SK-N-SH (cell line): ENCODE measurements around the gene TTC28. TPM values are rescaled to one million over a fixed set of nuclear protein-coding genes. Genes with fewer than 3 reads are reported as not detected.
"Not testable (repeated sequence)": the region's sequence is repeated elsewhere in the genome, so short reads cannot be mapped to it uniquely, and the experiment has no call there.

Experiments
- CTCF ChIA-PET: fragments of 300-600, 350-600 bp; formaldehyde crosslinking; extraction: SDS; loops from one replicate; lab custom pipeline; 2021; lab: Yijun Ruan, JAX
- POLR2A ChIA-PET: fragments of 350-600 bp; sonication (Branson Sonifier 250); formaldehyde crosslinking; extraction: SDS; loops from one replicate; lab custom pipeline; 2020; ENCODE audit warnings: antibody characterized with exemption, inconsistent platforms; lab: Yijun Ruan, JAX
- DNase-seq: peaks from one replicate; pipeline ENCODE4 v3.0.0; 2012
- H2AFZ ChIP-seq: fragments of 200-600 bp; sonication (generic); 2 replicates; pipeline ENCODE4 v1.8.1; 2016; ENCODE audit warnings: antibody characterized with exemption, mild to moderate bottlenecking, low read depth
- H3F3A ChIP-seq: fragments of 200-600 bp; sonication (generic); replicated peaks from 2 replicates; pipeline ENCODE3; 2016; ENCODE audit warnings: antibody characterized with exemption, mild to moderate bottlenecking; ENCODE audit not compliant: insufficient read depth
- H3K27ac ChIP-seq, 2 experiments: fragments of 200-500 bp in 1 of 2; fragments of 200-600 bp in 1 of 2; sonication (Bioruptor generic) in 1 of 2; sonication (generic), shearing (Covaris generic) in 1 of 2; 2 replicates each; pipeline versions ENCODE4 v1.5.1 to v1.6.1; 2014 to 2016; ENCODE audit warnings: low read depth in 2 of 2, inconsistent platforms in 1 of 2, low read length in 1 of 2, mild to moderate bottlenecking in 1 of 2, mixed read lengths in 1 of 2
- H3K27me3 ChIP-seq: fragments of 200-600 bp; sonication (generic), shearing (Covaris generic); 2 replicates; pipeline ENCODE4 v1.6.1; 2016; ENCODE audit warnings: mixed run types; ENCODE audit not compliant: insufficient read depth
- H3K36me3 ChIP-seq, 2 experiments: fragments of 200-500 bp in 1 of 2; fragments of 200-600 bp in 1 of 2; sonication (Bioruptor generic) in 1 of 2; sonication (generic) in 1 of 2; replicated peaks in 1 of 2; 2 replicates each; pipeline versions ENCODE3 to v1.5.1; 2014 to 2016; ENCODE audit warnings: low read length in 1 of 2, mild to moderate bottlenecking in 1 of 2; ENCODE audit not compliant: insufficient read depth in 2 of 2, control insufficient read depth in 1 of 2
- H3K4me1 ChIP-seq, 2 experiments: fragments of 200-500 bp in 1 of 2; fragments of 200-600 bp in 1 of 2; sonication (Bioruptor generic) in 1 of 2; sonication (generic), shearing (Covaris generic) in 1 of 2; 2 replicates each; pipeline versions ENCODE4 v1.5.1 to v1.6.1; 2014 to 2016; ENCODE audit warnings: low read depth in 1 of 2, low read length in 1 of 2, mixed run types in 1 of 2; ENCODE audit not compliant: insufficient read depth in 2 of 2, control insufficient read depth in 1 of 2
- H3K4me2 ChIP-seq: fragments of 200-600 bp; sonication (generic), shearing (Covaris generic); 2 replicates; pipeline ENCODE4 v1.6.1; 2017; ENCODE audit warnings: mixed run types
- H3K4me3 ChIP-seq, 2 experiments: fragments of 200-500 bp in 1 of 2; fragments of 200-600 bp in 1 of 2; sonication (Bioruptor generic) in 1 of 2; sonication (generic), shearing (Covaris generic) in 1 of 2; 2 replicates each; pipeline versions ENCODE4 v1.5.1 to v1.8.1; 2014 to 2016; ENCODE audit warnings: low read depth in 2 of 2, inconsistent platforms in 1 of 2, low read length in 1 of 2, mild to moderate bottlenecking in 1 of 2, mixed read lengths in 1 of 2, moderate library complexity in 1 of 2
- H3K79me2 ChIP-seq: fragments of 200-600 bp; sonication (generic); 2 replicates; pipeline ENCODE4 v1.8.1; 2017; ENCODE audit warnings: mild to moderate bottlenecking; ENCODE audit not compliant: insufficient read depth
- H3K9ac ChIP-seq: fragments of 200-600 bp; sonication (generic); 2 replicates; pipeline ENCODE4 v1.6.1; 2017; ENCODE audit warnings: mixed run types
- H3K9me2 ChIP-seq: fragments of 200-600 bp; sonication (generic); 2 replicates; pipeline ENCODE4 v1.6.1; 2017; ENCODE audit warnings: mixed run types
- H3K9me3 ChIP-seq: fragments of 200-600 bp; sonication (generic); 2 replicates; pipeline ENCODE4 v1.6.1; 2017; ENCODE audit warnings: mixed run types, mild to moderate bottlenecking, moderate library complexity
- H4K20me1 ChIP-seq: fragments of 200-600 bp; sonication (generic); 2 replicates; pipeline ENCODE4 v1.6.1; 2017; ENCODE audit warnings: mild to moderate bottlenecking, mixed run types; ENCODE audit not compliant: insufficient read depth
- EP300 ChIP-seq, 2 experiments: IDR thresholded peaks; 2 replicates each; pipeline versions ENCODE4 v1.4.0 to v1.6.1; 2012; ENCODE audit warnings: borderline replicate concordance in 1 of 2, low read depth in 1 of 2, low read length in 1 of 2
- EZH2phosphoT487 ChIP-seq: fragments of 200-600 bp; sonication (generic); IDR thresholded peaks from 2 replicates; pipeline ENCODE4 v1.6.1; 2017; ENCODE audit warnings: low read depth, mixed run types, mild to moderate bottlenecking, antibody characterized with exemption, moderate library complexity, borderline replicate concordance
- FOXJ3 ChIP-seq: sonication (generic); formaldehyde crosslinking; IDR thresholded peaks from 2 replicates; pipeline ENCODE4 v1.5.1; 2020; ENCODE audit warnings: mild to moderate bottlenecking, missing genetic modification reagents
- FOXM1 ChIP-seq: IDR thresholded peaks from 2 replicates; pipeline ENCODE4 v1.4.0; 2012; ENCODE audit warnings: low read depth, mild to moderate bottlenecking
- MEF2A ChIP-seq: IDR thresholded peaks from 2 replicates; pipeline ENCODE4 v1.4.0; 2012; ENCODE audit warnings: low read depth, borderline replicate concordance
- NRF1 ChIP-seq: IDR thresholded peaks from 2 replicates; pipeline ENCODE4 v1.6.1; 2012; ENCODE audit warnings: low read depth, mild to moderate bottlenecking, low read length
- POLR2AphosphoS5 ChIP-seq: IDR thresholded peaks from 2 replicates; pipeline ENCODE4 v1.6.1; 2012; ENCODE audit warnings: low read depth, low read length
- SIN3A ChIP-seq: IDR thresholded peaks from 2 replicates; pipeline ENCODE4 v1.6.1; 2012; ENCODE audit warnings: low read depth, mild to moderate bottlenecking, low read length, moderate library complexity, borderline replicate concordance
- TCF12 ChIP-seq: IDR thresholded peaks from 2 replicates; pipeline ENCODE4 v1.4.0; 2012
- TEAD4 ChIP-seq: IDR thresholded peaks from 2 replicates; pipeline ENCODE4 v1.4.0; 2012; ENCODE audit warnings: mild to moderate bottlenecking, borderline replicate concordance; ENCODE audit not compliant: insufficient read depth
- YY1 ChIP-seq: IDR thresholded peaks from 2 replicates; pipeline ENCODE4 v1.4.0; 2012; ENCODE audit warnings: low read depth, mild to moderate bottlenecking
- WGBS: methylation state at CpG from one replicate; pipeline ENCODE4 v1.1.6; 2017; ENCODE audit warnings: low lambda C conversion rate; 5-methylcytosine and 5-hydroxymethylcytosine counted together
- polyA plus RNA-seq, 3 experiments: library from polyadenylated mRNA; depleted of rRNA; stranded (reverse); fragments of >200 nt; gene quantifications; 2 replicates each; pipeline ENCODE4 v1.2.3, GENCODE V29; 2012
- TF ChIP-seq, protein P1 (sequence below): IDR thresholded peaks from 2 replicates; pipeline ENCODE4; 2012
- TF ChIP-seq, protein P2 (sequence below): fragments of 150-350 bp; IDR thresholded peaks from 2 replicates; pipeline ENCODE4 v1.6.1; 2017; ENCODE audit warnings: antibody characterized with exemption, low read length, low read depth, borderline replicate concordance

TTC28 gene
- polyA plus RNA-seq, 1 of the 3 experiments (the other 2 are of a cell fraction) = 5.9 TPM

DNA sequence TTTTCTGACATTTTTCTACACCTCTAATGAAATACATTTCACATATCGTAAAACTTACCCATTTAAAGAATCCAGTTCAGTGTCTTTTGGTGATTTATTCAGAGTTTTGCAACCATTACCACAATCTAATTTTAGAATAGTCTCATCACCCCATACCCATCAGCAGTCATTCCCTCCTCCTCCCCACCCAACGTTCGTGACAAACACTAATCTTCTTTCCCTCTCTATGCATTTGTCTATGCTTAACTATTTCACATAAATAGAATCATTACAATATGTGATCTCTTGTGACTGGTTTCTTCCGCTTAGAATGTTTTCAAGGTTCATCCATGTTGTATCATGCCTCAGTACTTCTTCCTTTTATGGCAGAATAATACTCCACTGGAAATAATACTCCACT is 9.5 kb downstream of the TTC28 start:
- Histone ChIP-seq H3K4me1 (peaks cover 0 to 5% of the 10 kb centered on the region in 2 experiments; a peak in 1 of 4 replicates), H3K4me2 (no peak overlapping the region), H3K36me3 (peaks cover 0 to 3% of the 10 kb centered on the region in 2 experiments), H3K27ac (no peak overlapping the region), H4K20me1 (peaks cover 17% of the 10 kb centered on the region), H3K79me2 (peaks cover 38% of the 10 kb centered on the region), H3F3A (peaks cover 8% of the 10 kb centered on the region), H3K9me2 (no peaks in the 10 kb centered on the region), H3K27me3 (no peaks in the 10 kb centered on the region), H3K9ac (no peak overlapping the region), H2AFZ (no peak overlapping the region), H3K4me3 (no peak overlapping the region), H3K9me3 (no peaks in the 10 kb centered on the region)
- ChIA-PET CTCF (no interaction called here), POLR2A (no interaction called here)
- 94% methylated on average over 4 of the region's 4 CpGs for WGBS
- no peak for DNase-seq
- TF ChIP-seq YY1 = no peak
- TF ChIP-seq POLR2AphosphoS5 = no peak
- TF ChIP-seq NRF1 = no peak
- no peak for TF ChIP-seq FOXM1
- no peak for TF ChIP-seq FOXJ3 (CRISPR knock-in tag)

DNA sequence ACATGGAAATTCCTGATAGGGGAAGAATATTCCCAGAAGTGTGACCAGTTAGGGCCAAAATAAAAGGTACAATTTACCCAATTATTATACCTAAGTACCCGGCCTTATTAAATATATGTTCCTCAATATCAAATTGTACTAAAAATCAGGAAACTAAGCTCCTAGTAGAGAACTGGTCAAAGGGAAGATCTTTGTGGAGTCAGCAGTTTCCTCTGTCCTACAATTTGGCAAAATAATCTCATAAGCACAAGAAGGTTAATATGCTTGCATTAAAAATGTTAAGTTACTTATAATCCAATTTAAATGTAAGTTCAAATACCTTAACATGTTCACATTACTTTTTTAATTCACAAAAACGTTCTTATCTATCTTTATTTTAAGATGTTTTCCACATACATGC is 10.3 kb downstream of the TTC28 start:
- peaks cover 0 to 3% of the 10 kb centered on the region in 2 experiments for H3K36me3 ChIP-seq
- no peak overlapping the region for H3K9ac ChIP-seq
- peaks cover 9% of the 10 kb centered on the region; the same call in 1 of the 2 replicates for H4K20me1 ChIP-seq
- peaks cover 31% of the 10 kb centered on the region for H3K79me2 ChIP-seq
- H3K27ac ChIP-seq = no peak overlapping the region
- H3K4me2 ChIP-seq = no peak overlapping the region
- H3K9me3 ChIP-seq = no peaks in the 10 kb centered on the region
- TF ChIP-seq TCF12 = no peak
- TF ChIP-seq, protein P1, sequence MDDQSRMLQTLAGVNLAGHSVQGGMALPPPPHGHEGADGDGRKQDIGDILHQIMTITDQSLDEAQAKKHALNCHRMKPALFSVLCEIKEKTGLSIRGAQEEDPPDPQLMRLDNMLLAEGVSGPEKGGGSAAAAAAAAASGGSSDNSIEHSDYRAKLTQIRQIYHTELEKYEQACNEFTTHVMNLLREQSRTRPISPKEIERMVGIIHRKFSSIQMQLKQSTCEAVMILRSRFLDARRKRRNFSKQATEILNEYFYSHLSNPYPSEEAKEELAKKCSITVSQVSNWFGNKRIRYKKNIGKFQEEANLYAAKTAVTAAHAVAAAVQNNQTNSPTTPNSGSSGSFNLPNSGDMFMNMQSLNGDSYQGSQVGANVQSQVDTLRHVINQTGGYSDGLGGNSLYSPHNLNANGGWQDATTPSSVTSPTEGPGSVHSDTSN = no peak
- no peak for TF ChIP-seq EZH2phosphoT487
- no peak for TF ChIP-seq FOXJ3 (CRISPR knock-in tag)
- TF ChIP-seq SIN3A = no peak
- TF ChIP-seq TEAD4 = no peak
- TF ChIP-seq, protein P2, sequence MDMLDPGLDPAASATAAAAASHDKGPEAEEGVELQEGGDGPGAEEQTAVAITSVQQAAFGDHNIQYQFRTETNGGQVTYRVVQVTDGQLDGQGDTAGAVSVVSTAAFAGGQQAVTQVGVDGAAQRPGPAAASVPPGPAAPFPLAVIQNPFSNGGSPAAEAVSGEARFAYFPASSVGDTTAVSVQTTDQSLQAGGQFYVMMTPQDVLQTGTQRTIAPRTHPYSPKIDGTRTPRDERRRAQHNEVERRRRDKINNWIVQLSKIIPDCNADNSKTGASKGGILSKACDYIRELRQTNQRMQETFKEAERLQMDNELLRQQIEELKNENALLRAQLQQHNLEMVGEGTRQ = no peak
- no peak for TF ChIP-seq MEF2A
- no peak for TF ChIP-seq EP300 (IDR thresholded peaks at IDR 0.05; ENCODE audit: borderline replicate concordance in 1 of 2, low read depth in 1 of 2, low read length in 1 of 2)
- no peak for TF ChIP-seq FOXM1
- H2AFZ ChIP-seq = no peak overlapping the region
- H3F3A ChIP-seq = peaks cover 5% of the 10 kb centered on the region
- no peaks in the 10 kb centered on the region for H3K9me2 ChIP-seq
- H3K27me3 ChIP-seq = no peaks in the 10 kb centered on the region
- no peak for DNase-seq
- H3K4me3 ChIP-seq = no peak overlapping the region
- ChIA-PET POLR2A (no interaction called here), CTCF (no interaction called here)
- WGBS = 75% methylated on average over 2 of the region's 2 CpGs
- peaks cover 0 to 4% of the 10 kb centered on the region in 2 experiments; a peak in 1 of 4 replicates for H3K4me1 ChIP-seq

DNA sequence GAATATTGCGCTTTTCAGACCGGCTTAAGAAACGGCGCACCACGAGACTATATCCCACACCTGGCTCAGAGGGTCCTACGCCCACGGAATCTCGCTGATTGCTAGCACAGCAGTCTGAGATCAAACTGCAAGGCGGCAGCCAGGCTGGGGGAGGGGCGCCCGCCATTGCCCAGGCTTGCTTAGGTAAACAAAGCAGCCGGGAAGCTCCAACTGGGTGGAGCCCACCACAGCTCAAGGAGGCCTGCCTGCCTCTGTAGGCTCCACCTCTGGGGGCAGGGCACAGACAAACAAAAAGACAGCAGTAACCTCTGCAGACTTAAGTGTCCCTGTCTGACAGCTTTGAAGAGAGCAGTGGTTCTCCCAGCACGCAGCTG is 16.1 kb downstream of the TTC28 start:
- H3K9ac ChIP-seq, CTCF ChIA-PET, H3K4me1 ChIP-seq, H3K27ac ChIP-seq, H3K4me3 ChIP-seq, H3K9me2 ChIP-seq, H3K4me2 ChIP-seq, H3K27me3 ChIP-seq, H3F3A ChIP-seq, H3K36me3 ChIP-seq, H4K20me1 ChIP-seq, H2AFZ ChIP-seq, DNase-seq, H3K9me3 ChIP-seq: not testable (repeated sequence)
- peaks cover 10% of the 10 kb centered on the region; the same call in 1 of the 2 replicates for H3K79me2 ChIP-seq
- POLR2A ChIA-PET = interaction anchor here (0.7 kb wide), 1 partner anchor 135 kb away, joined by 4 read pairs; no protein-coding TSS in a partner anchor
- whole genome bisulfite sequencing = no CpG with 5 or more reads among the region's 13 CpGs
